Pons (tissue), 1 donor: ENCODE results near the gene RIT1.

Experiments
- DNase-seq: peaks from one replicate; pipeline ENCODE4 v3.0.0-alpha.2; 2016; ENCODE audit warnings: low spot score

Gene RIT1, protein sequence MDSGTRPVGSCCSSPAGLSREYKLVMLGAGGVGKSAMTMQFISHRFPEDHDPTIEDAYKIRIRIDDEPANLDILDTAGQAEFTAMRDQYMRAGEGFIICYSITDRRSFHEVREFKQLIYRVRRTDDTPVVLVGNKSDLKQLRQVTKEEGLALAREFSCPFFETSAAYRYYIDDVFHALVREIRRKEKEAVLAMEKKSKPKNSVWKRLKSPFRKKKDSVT

DNA sequence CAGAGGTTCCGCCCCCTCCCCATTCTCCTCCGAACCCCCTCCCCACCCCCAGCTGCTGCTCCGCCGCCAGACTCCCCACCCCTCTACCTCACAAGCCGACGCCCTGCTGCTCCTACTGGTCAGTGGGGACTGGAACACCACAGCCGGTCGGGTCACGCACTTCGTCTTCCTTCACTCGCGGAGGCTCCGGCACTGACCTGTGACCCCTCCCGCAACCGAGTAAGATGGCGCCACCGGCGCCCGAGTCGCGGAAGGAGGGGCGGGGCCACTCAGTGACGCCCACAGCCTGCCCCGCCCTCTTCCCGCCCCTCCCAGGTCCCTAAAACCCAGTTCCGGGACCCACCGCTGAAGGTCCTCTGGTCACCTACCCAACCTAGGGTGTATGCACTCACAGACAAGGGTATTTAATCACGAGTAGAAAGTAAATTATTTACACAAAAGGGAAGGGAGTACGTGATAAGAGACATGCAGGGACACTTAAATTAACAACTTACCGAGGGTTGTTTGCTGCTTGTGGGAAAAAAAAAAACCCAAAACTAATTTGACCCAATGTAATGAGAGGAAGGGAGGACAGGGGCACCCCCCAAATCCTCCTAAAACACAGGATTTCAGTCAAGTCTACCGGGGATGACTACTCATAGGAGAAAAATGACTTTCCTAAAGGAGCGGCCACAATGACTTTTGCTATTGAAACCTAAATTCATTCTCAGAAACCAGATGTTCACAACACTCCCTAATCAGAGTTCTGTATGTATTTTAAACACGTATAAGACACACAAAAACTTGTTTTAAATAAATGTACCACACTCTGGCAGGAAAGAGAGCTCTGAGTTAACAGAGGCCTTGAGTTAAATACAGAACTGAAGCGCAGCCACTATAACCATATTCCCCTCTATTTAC lies at the start of gene RIT1:
Gene RIT1 (minus strand): TSS at position 194 of the 900 bp plus-strand sequence. CDS start 588 bp downstream, outside the sequence.
- DNase-seq: peak; percentile 79

DNA sequence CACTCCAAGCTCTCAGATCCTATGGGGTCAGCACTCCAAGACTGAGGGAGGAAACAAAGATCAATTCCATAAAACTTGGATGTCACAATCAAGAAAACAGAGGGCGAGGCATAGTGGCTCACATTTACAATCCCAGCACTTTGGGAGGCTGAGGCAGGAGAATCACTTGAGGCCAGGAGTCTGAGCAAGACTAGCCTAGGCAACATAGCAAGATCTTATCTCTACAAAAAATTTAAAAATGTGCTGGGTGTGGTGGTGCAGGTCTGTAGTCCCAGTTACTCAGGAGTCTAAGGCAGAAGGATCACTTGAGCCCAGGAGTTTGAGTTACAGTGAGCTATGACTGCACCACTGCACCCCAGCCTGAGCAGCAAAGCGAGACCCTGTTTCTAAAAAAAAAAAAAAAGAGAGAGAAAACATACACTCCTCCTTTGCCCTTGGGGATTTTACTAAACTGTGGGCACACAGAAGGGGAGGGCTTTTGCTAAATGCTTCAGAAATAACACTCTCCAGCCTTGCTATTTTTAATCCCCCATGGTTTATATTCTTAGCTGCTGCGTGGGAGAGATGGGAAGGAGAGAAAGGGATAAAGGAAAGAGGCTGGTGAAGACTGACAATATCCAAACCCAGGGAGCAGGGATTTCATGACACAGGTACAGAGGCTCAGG lies 49.1 kb upstream of the RIT1 start:
- no peak for DNase-seq

DNA sequence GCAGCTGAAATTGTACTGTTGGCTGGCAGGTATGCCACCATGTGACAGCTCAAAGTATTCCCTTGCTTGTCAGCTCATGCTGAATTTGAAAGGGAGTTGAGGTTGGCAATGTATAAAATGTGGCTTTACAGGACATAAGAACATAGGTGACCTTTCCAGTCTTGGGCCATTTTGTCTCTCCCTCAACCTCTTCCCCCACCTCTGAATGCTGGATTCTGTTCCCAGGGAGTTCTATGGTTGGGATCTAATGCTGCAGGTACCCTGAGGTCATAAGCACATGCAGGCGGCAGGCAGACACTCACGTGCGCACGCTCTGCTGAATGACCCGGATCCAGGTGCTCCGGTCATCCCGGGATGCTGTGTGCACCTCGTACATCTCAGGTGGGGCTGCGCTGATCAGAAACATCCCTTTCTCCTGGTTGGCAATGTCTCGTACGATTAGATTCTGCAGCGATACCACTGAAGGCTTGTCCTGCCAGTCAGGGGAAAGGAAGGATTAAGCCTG lies 46.3 kb upstream of the RIT1 start:
- no peak for DNase-seq

DNA sequence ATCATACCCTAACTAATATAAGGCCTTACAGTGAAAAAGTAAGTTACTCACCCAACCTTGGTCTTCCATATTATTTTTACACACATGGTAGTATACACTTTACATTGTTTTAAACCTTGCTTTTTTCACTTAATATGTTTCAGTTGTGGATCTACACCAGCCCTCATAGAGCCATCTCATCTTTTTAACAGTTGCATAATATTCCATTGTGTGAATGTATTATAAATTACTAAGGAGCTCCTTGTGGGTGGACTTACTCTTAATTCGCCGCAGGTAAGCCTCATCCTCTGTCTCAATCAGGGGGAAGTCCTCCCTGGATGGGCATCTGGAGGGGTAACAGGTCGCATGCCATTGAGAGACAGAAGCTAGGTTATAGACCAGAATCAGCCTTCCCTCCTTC lies 43.5 kb upstream of the RIT1 start:
- no peak for DNase-seq

DNA sequence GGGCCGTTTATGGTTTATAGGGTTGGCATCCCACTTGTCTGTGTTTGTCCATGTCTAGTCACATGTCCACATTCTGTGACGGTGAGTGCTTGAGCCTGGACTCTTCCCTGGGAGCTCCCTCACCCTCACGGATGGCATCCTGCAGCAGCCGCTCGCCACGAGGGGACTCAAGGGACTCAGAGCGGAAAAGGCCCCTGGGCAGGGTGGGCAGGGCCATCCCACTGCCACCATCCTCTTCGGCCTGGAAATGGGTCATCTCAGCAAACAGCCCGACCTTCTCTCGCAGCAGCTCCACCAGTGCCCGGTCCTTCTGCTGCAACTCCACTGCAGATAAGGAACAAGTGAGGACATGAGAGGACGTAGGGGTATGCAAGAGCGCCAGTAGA lies 41.3 kb upstream of the RIT1 start:
- no peak for DNase-seq

DNA sequence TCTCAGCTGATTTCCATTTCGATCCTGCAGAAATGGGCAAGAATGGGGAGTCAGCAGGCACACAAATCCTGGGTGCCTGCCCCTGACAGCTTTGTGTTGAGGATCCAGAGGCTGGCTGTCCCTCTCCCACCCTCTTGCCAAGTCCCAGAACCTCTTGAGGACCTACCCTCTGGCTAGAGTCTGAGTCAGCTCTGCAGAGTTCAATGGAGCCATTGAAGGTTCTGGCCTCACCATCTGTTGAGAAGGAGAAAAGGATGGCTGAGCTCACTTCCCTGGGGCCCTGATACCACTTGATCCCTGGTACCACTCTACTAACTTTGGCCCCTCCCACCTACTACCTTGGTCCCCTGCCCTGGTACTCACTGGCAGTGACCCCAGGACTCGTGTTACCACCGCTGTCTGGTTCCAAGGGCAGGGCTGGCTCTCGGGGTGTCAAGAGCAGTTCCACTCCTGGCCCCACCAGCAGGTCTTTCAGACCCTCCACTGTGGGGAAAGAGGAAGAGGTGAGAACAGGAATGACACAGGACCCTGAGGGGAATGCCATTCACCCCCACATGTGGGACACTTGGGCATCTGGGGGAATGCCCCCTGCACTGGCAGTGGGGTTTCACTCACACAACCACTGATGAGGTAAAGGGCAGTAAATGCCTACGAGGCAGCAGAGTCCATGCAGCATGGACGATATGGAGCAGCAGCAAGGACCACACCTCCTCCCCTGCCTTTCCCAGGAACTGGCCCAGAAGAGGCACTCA lies 40.8 kb upstream of the RIT1 start:
- no peak for DNase-seq

DNA sequence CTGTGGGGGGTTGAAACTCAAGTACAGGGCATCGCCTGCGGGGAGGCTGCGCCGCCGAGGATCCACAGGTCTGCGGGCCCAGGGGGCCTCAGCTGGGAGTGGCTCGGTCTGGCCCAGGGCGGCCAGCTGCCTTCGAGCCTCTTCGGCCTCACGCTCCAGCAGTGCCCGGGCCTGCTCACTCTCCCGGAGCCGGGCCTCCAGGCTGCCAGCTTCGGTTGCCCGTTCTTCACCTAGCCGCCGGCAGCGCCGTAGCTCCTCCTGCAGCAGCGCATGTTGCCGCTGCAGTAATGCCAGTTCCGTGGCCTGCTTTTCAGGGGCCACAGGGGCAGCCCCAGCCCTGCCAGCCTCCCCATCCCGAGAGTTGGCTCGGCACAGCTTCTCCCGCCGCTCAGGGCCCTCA lies 39.7 kb upstream of the RIT1 start:
- DNase-seq: no peak

DNA sequence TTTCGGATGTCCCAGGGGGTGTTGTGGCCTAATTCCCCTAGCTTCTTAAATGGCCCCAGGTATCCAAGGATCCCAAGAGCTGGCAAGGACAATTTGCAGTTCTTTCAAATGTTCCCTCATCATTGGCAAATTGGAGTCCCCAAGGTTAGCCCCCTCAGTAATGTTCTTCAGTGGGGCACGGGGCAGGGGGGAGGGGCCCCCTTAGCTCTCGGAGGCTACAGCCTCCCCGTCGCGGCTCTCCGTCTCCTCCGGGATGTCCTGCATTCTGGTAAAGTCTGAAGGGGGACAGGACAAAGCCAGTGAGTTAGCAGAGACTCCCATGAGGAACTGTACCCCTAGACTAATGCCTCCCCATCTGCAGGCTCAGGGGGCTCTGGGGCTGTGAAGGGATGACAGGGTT lies 36.6 kb upstream of the RIT1 start:
- DNase-seq: no peak

DNA sequence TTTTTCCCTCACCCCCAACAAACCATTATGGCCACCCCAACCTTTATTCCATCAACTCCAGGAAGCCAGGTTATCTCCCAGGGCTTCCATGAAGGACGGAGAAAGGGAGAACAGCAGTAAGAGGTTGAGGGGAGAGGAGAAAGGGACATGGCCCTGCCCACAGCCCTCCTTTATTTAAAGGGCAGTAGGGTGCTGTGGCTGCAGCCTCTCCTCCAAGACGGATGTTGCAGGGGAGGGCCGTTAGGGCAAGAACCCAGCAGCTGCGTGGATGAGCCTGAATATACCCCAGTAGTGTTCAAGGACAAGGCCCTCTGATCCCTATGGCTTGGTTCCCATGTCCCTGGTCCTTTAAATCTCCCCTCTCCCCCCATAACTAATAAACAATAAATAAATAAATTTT lies 36.1 kb upstream of the RIT1 start:
- no peak for DNase-seq

DNA sequence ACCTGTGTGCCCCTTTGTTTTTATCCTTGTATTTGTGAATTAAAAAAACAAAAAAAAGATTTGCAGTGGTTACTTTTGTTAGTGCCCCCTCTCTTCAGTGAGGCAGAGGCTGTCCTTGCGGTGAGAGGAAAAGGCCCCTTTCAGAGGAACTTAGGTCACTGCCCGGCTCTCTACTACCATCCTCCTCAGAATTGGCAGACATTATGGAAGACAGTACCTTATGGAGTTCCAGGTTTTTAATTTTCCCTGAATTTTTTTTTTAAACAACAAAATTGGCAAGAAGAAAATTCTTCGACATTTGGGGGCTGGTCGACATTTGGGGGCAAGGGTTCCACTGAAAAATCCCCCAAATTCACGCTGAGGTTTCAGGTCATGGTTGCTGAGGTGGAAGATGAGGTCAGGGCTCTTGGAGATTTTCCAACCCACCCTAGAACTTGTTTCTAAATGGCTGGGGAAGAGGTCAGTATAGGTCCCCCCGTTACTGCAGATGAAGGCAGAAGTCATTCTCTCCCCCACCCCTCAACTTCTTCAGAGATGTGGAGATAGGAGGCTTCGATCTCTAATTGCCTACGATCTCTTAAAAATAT lies 35.6 kb upstream of the RIT1 start:
- no peak for DNase-seq

DNA sequence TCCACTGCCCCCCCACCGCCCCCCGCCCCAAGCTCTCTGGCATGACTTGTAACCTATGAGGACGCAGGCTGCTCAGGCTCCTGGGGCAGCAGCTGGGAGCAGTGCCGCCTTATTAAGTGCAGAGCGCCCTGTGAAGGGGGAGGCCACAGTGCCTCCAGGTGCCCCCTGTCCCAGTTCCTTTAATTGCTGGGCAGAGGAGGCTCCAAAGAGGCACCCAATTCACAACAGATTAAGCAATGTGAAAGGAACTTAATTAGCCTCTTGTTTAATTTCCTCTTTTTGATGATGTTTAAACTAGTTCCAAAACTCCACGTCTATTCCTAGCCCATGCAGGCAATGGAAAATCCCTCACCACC lies 33.3 kb upstream of the RIT1 start:
- no peak for DNase-seq

DNA sequence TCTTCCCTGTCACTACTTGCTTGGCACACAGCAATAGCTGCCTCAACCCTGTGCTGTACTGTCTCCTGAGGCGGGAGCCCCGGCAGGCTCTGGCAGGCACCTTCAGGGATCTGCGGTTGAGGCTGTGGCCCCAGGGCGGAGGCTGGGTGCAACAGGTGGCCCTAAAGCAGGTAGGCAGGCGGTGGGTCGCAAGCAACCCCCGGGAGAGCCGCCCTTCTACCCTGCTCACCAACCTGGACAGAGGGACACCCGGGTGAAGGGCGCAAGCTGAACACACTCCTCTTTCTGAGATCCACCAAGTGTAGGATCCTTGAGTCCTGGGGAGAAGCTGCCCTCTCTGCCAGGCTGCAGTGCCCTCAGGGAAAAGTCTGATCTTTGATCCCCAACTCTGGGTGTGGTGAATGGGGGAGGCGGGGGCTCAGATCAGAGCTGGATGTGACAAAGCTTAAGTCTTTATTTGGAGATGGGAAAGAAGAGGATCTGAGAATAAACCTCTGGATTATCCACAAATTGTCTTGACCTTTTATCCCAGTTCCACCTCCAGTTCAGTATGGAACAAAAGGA lies 31.5 kb upstream of the RIT1 start:
- DNase-seq: no peak

DNA sequence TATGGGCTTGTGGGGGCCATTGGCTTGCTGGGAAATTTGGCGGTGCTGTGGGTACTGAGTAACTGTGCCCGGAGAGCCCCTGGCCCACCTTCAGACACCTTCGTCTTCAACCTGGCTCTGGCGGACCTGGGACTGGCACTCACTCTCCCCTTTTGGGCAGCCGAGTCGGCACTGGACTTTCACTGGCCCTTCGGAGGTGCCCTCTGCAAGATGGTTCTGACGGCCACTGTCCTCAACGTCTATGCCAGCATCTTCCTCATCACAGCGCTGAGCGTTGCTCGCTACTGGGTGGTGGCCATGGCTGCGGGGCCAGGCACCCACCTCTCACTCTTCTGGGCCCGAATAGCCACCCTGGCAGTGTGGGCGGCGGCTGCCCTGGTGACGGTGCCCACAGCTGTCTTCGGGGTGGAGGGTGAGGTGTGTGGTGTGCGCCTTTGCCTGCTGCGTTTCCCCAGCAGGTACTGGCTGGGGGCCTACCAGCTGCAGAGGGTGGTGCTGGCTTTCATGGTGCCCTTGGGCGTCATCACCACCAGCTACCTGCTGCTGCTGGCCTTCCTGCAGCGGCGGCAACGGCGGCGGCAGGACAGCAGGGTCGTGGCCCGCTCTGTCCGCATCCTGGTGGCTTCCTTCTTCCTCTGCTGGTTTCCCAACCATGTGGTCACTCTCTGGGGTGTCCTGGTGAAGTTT lies 30.8 kb upstream of the RIT1 start:
- no peak for DNase-seq

DNA sequence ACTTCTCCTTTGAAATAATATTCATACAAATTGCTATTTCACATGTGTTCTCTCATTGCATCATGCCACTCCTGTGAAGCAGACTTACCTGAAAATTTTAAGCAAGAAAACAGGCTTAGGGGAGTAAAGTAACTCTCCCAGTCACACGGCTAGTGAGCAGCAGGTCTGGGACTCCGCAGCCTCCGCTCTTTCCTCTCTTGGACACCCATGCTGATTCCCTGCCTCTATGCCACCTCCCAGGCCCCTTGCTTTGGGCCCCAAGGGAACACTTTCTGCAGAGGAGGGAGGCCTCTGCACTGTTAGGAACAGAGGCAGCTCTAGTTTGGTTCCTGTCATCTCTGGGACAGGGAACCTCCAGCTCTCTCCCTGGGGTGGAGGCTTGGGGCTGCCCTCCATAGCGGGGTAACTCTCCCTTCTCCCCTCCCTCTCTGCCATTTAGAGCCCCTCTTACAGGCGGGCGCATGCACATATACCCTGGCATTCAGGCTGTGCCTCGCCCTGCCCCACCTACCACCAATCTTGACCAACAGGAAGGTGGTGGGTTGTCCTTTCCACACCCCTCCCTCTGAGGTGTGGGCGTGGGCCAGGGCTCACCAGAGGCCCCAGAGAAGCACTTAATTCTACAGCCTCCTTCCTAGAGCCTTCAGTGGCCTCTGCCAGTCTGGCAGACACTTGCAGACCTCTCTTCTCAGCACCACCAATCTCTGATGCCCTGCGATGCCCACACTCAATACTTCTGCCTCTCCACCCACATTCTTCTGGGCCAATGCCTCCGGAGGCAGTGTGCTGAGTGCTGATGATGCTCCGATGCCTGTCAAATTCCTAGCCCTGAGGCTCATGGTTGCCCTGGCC lies 30.1 kb upstream of the RIT1 start, which contains the start of gene RXFP4:
Gene RXFP4 (plus strand): TSS at position 646 of the 852 bp plus-strand sequence. CDS start 72 bp downstream, at position 718.
- DNase-seq: no peak

DNA sequence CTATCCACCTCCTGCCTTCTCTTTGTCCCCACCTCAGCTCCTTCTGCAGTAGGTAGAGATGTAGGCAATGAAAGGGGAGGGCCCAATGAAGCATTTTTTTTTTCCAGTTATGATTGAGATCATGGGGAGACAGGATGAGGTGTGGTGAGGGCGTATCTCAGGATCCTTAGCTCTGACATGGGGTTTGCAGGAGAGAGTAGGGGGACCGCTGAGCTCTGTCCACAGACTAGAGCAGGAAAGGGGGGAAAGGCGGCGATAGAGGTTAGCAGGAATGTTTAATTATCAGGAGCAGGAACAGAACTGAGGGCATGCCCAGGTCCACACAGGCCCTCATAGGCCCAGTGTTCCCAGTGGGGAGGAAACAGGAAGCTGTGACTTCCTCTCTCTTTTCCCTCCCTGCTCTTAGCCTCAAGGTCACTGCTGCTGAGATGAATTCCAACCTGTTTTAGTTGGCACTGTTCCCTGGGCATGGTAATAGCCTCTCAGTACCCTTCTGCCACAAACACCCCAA lies 29.4 kb upstream of the RIT1 start:
- DNase-seq: peak; percentile 42

DNA sequence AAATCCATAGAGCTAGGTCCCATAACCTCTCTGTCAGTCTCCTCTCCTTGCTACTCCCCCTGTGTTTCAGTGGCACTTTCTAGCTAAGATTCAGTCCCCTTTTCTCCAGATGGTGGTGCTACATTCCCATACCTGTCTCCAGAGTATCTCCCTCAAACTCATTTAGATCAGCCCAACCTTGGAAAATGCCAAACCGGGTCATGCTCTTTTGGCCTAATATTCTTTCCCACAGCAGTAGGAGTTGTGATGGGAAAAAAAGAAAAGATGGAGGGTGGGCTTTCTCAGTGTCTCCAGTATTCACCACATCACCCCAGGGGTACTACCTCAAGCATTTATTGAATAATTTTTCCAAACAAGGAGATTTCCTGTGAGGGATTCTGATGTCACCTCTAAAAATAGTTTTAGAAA lies 27.1 kb upstream of the RIT1 start:
- peak; percentile 88 for DNase-seq

DNA sequence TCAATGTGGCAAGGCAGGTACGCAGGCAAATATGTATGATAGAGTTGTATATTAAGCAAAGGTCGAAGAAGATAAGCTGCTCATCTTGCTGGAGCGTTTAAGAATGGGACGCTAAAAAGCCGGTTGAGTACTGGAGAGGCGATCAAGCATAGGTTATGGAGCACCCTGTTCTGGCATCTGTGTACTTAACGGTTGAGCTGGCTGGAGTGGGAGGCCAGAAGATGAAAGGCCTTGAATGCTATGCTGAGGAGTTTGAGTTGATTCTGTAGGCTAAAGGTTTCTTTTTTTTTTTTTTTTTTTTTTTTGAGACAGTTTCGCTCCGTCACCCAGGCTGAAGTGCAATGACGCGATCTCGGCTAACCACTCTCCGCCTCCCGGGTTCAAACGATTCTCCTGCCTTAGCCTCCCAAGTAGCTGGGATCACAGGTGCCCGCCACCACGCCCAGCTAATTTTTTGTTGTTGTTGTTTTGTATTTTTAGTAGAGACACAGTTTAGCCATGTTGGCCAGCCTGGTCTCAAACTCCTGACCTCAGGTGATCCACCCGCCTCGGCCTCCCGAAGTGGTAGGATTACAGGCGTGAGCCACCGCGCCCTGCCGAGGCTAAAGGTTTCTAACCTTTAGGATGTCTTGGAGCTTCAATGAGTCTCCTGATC lies 23.9 kb upstream of the RIT1 start:
- DNase-seq: no peak

DNA sequence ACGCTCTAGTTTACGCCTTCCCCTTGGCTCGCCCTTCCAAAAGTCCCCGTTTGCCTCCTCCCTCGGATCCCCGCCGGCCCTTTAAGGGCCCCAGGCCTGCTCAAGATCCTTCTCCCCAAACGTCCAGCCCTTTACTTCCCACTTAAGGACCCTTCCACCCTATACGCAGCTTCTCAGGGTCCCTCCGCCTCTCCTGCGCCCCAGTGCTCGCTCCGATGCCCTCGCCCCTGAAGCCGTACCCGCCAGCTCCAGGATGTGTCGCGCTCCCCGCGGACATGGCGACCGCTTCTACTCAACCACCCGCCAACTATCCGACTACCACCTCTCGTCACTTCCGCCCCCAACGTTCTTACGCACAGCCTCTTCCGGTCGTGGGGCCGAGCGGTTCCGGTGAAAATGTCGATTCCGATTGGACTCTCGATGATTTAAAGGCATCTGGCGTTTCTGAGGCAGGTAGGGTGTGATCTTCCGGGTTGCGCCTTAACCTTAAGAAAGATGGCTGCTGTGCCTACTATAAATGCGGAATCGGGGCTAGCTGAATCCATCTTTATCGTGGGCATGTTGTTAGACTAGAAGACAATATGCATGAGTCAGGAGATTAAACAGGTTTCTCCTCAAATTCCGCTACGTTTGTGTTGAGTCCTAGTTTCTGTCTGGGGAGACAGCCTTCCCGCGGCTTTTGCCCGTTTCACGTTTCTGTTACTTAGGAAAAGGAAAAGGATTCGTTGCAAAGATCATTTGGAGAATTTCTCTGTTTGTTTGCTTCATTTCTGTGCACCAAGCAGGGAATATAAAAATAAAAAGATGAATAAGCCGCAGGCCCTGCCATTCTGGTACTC lies 23.2 kb upstream of the RIT1 start, which contains the start of gene KHDC4:
Gene KHDC4 (minus strand): TSS at position 317 of the 839 bp plus-strand sequence. CDS start 40 bp downstream, at position 277.
- DNase-seq: peak; percentile 100
